HG03060 (cell line): Measurements from ENCODE around the gene TRIM22.

Source experiments
- ATAC-seq: cut with Tn5 transposase; IDR thresholded peaks from one replicate; pipeline ENCODE4 v1.9.1; 2021; ENCODE audit warnings: low read depth, moderate number of reproducible peaks; ENCODE audit not compliant: unreplicated experiment

The TRIM22 gene

DNA sequence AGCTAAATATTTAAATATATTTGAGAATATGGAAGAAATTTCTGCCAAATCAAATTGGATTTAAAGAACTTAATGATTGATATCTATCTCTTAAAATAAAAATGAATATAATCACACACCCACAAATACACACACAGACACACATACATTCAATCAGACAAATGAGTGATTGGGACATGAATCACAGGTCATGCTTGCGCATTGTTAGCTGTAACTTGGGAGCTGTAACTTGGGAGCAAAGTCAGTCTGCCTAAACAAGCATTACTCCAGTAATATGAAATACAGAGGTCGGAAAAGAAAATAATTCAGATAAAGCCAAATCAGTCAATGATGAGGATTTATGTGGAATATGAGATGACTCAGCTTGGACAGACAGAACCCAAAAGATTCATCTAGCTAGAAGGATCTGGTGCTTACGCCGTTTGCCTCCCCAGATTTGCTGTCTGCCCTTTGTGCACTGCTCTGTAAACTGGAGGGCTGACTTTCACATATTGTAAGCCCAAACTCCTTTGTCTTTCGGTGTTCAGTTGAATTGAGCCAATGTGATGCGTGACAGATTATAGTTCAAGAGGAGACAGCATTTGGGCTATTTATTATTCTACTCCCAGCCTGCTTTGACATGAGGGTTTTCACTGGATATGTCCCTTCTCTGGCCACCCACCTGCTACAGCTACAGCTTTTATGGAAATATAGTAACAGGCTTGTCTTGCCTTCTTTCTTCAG, 48.2 kb downstream of the TRIM22 start:
- ATAC-seq, result no peak

DNA sequence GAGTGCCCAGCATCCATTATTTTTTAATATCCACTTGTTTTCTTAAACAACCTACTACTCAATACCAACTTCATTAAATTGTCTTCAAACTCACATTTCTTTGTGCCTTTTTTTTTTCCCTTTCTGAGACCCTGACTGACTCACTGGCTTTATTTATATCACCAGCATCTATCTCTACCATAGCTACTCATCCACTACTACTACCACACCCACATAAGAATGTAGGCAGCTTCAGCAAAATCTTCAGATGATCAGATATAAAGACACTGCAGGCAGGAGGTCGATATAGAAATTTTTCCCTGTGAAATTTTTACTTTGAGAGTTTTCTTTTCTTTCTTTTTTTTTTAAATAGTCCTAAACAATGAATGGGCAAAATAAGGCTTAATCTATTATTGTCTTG, 48.8 kb downstream of the TRIM22 start:
- no peak for ATAC-seq

DNA sequence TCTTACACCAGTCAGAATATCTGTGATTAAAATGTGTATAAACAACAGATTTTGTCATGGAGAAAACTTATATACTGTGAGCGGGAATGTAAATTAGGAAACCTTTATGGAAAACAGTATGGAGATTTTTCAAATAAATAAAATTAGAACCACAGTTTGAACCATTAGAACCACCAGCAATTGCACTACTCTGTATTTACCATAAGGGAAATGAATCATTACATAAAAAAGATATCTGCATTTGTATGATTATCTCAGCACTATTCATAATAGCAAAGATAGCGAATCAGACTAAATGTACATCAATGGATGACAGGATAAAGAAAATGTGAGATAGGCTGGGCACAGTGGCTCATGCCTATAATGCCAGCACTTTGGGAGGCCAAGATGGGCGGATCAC, 57.0 kb downstream of the TRIM22 start:
- ATAC-seq, result no peak

DNA sequence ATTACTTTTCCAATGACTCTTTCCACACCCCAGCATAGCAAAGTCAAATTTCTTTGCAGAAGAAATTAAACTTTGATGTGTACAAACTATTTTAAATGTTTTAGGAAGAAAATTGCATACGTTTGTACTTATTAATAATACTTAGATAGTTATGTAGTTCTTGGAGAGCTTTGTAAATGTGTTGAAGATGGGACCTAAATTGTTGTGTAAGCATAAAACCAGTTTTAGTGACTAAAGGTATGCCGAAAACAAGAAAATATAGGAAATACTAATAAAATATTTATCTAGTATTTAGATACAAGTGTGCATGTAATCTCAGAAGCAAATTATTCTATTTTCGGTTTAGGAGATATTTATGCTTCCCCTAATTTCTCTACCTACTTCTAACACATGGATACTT, 60.2 kb downstream of the TRIM22 start:
- ATAC-seq, result no peak

DNA sequence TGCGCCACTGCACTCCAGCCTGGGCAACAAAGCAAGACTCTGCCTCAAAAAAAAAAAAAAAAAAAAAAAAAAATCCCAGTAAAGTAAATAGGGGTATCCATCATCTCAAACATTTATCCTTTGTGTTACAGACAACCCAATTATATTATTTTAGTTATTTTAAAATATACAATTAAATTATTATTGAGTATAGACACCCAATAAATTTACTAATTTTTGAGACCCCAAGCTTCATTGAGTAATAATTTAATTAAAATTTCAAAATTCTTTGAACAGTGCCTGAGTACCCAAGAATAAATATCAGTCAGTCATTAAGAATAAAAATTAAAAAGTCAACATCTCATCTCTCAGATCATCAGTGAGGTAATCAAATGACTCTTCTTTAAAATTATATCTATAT, 64.4 kb downstream of the TRIM22 start, which contains the start of gene OR52N4:
OR52N4 (plus strand) TSS at position 301 of the 400 bp plus-strand sequence. CDS start 498 bp downstream, outside the sequence.
- ATAC-seq, result no peak
